HepG2 (cell line): Measurements from ENCODE around the gene ABCA2. TPM values are rescaled to one million over a fixed set of nuclear protein-coding genes. Genes with fewer than 3 reads are reported as not detected.
A peak's percentile ranks its signal among the peaks of the same experiment; 100 is the strongest.

ENCODE experiments used
- AGO2 ChIP-seq: fragments of 200-400 bp; formaldehyde crosslinking; optimal IDR thresholded peaks from 2 replicates; pipeline ENCODE3; 2017; ENCODE audit warnings: mild to moderate bottlenecking, low read depth, low read length, moderate library complexity
- HCFC1 ChIP-seq: fragments of 150-350 bp; IDR thresholded peaks from 2 replicates; pipeline ENCODE4 v1.6.1; 2014; ENCODE audit warnings: low read depth, low read length
- MLX ChIP-seq: IDR thresholded peaks from 2 replicates; pipeline ENCODE4 v1.6.1; 2016
- SNAI1 ChIP-seq: sonication (generic); formaldehyde crosslinking; IDR thresholded peaks from 2 replicates; pipeline ENCODE4 v1.5.0; 2020; ENCODE audit warnings: mild to moderate bottlenecking, missing genetic modification reagents, borderline replicate concordance
- TCF7L2 ChIP-seq: IDR thresholded peaks from 2 replicates; pipeline ENCODE4 v1.6.1; 2011; ENCODE audit warnings: mild to moderate bottlenecking, low read depth, low read length, moderate library complexity
- TEAD2 ChIP-seq: sonication (generic); formaldehyde crosslinking; IDR thresholded peaks from 2 replicates; pipeline ENCODE4 v1.9.0; 2021; ENCODE audit warnings: missing genetic modification reagents
- ZNF318 ChIP-seq: sonication (generic); formaldehyde crosslinking; IDR thresholded peaks from 2 replicates; pipeline ENCODE4 v1.4.0; 2020; ENCODE audit warnings: mild to moderate bottlenecking, missing genetic modification reagents
- ZNF672 ChIP-seq: sonication (generic); formaldehyde crosslinking; IDR thresholded peaks from 2 replicates; pipeline ENCODE4 v1.8.1; 2022; ENCODE audit warnings: missing genetic modification reagents
- polyA plus RNA-seq, 8 experiments: library from polyadenylated mRNA; depleted of rRNA in 3 of 8; stranded (reverse) in 7 of 8; unstranded in 1 of 8; fragments of >200 nt; fragmentation: Illumina TruSeq in 4 of 8; extraction: Trizol in 4 of 8; gene quantifications; 2 replicates each; pipeline versions ENCODE4 v1.2.1 to v1.2.3, GENCODE V29; 2011 to 2016; ENCODE audit warnings: low read depth in 4 of 8, missing spikeins in 1 of 8, mixed read lengths in 1 of 8; ENCODE audit not compliant: insufficient read depth in 1 of 8
- total RNA-seq, 5 experiments: library from RNA; depleted of rRNA; stranded (reverse); fragments of >200 nt; fragmentation: Illumina TruSeq; extraction: Trizol; gene quantifications; 2 replicates each; pipeline ENCODE4 v1.2.3, GENCODE V29; 2016; ENCODE audit warnings: low read depth in 1 of 5
- TF ChIP-seq, protein P1 (sequence below): sonication (generic); formaldehyde crosslinking; IDR thresholded peaks from 2 replicates; pipeline ENCODE4 v1.5.1; 2020; ENCODE audit warnings: mild to moderate bottlenecking, missing genetic modification reagents, borderline replicate concordance
- TF ChIP-seq, protein P2 (sequence below): sonication (generic); formaldehyde crosslinking; IDR thresholded peaks from 2 replicates; pipeline ENCODE4 v1.4.0; 2020; ENCODE audit warnings: missing genetic modification reagents, mild to moderate bottlenecking, borderline replicate concordance

The ABCA2 gene
- total and polyA plus RNA-seq, 2 of the 13 experiments (the other 11 are each of a cell fraction or from before 2014, with no cell fraction given), result 2.9 to 19.2 TPM

- TF ChIP-seq, protein P1, sequence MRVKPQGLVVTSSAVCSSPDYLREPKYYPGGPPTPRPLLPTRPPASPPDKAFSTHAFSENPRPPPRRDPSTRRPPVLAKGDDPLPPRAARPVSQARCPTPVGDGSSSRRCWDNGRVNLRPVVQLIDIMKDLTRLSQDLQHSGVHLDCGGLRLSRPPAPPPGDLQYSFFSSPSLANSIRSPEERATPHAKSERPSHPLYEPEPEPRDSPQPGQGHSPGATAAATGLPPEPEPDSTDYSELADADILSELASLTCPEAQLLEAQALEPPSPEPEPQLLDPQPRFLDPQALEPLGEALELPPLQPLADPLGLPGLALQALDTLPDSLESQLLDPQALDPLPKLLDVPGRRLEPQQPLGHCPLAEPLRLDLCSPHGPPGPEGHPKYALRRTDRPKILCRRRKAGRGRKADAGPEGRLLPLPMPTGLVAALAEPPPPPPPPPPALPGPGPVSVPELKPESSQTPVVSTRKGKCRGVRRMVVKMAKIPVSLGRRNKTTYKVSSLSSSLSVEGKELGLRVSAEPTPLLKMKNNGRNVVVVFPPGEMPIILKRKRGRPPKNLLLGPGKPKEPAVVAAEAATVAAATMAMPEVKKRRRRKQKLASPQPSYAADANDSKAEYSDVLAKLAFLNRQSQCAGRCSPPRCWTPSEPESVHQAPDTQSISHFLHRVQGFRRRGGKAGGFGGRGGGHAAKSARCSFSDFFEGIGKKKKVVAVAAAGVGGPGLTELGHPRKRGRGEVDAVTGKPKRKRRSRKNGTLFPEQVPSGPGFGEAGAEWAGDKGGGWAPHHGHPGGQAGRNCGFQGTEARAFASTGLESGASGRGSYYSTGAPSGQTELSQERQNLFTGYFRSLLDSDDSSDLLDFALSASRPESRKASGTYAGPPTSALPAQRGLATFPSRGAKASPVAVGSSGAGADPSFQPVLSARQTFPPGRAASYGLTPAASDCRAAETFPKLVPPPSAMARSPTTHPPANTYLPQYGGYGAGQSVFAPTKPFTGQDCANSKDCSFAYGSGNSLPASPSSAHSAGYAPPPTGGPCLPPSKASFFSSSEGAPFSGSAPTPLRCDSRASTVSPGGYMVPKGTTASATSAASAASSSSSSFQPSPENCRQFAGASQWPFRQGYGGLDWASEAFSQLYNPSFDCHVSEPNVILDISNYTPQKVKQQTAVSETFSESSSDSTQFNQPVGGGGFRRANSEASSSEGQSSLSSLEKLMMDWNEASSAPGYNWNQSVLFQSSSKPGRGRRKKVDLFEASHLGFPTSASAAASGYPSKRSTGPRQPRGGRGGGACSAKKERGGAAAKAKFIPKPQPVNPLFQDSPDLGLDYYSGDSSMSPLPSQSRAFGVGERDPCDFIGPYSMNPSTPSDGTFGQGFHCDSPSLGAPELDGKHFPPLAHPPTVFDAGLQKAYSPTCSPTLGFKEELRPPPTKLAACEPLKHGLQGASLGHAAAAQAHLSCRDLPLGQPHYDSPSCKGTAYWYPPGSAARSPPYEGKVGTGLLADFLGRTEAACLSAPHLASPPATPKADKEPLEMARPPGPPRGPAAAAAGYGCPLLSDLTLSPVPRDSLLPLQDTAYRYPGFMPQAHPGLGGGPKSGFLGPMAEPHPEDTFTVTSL (CRISPR knock-in tag), result no peak
- no peak; the same call in 1 of the 2 replicates for TF ChIP-seq ZNF318 (CRISPR knock-in tag)
- no peak for TF ChIP-seq ZNF672 (CRISPR knock-in tag)
- TF ChIP-seq SNAI1 (CRISPR knock-in tag), result no peak
- TF ChIP-seq HCFC1, result no peak
- no peak for TF ChIP-seq MLX (CRISPR knock-in tag)
- no peak for TF ChIP-seq TCF7L2
- TF ChIP-seq, protein P2, sequence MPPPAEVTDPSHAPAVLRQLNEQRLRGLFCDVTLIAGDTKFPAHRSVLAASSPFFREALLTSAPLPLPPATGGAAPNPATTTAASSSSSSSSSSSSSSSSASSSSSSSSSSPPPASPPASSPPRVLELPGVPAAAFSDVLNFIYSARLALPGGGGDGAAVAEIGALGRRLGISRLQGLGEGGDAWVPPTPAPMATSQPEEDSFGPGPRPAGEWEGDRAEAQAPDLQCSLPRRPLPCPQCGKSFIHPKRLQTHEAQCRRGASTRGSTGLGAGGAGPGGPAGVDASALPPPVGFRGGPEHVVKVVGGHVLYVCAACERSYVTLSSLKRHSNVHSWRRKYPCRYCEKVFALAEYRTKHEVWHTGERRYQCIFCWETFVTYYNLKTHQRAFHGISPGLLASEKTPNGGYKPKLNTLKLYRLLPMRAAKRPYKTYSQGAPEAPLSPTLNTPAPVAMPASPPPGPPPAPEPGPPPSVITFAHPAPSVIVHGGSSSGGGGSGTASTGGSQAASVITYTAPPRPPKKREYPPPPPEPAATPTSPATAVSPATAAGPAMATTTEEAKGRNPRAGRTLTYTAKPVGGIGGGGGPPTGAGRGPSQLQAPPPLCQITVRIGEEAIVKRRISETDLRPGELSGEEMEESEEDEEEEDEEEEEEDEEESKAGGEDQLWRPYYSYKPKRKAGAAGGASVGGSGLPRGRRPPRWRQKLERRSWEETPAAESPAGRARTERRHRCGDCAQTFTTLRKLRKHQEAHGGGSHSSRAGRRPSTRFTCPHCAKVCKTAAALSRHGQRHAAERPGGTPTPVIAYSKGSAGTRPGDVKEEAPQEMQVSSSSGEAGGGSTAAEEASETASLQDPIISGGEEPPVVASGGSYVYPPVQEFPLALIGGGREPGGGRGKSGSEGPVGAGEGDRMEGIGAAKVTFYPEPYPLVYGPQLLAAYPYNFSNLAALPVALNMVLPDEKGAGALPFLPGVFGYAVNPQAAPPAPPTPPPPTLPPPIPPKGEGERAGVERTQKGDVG (CRISPR knock-in tag), result 0 out of 2 replicates have a peak, but pooled peaks have one; percentile 50
- TF ChIP-seq AGO2, result peak; percentile 31
- no peak for TF ChIP-seq TEAD2 (CRISPR knock-in tag)
These were observed 36.2 kb upstream of the ABCA2 start (continued) for GRCh38 chr9:137064027-137064879.
